ENCODE measurements around the gene TENM3.

Gene TENM3

GRCh38 chr4:182206266-182206665, 36.9 kb upstream of the TENM3 start:
- no peaks in the 10 kb centered on the region for H3K9me2 ChIP-seq (replicated peaks; ENCODE audit: insufficient read depth, low read length)
- no peaks in the 10 kb centered on the region for H3K79me2 ChIP-seq (ENCODE audit: low read length)
- no peaks in the 10 kb centered on the region for H3K9me3 ChIP-seq (replicated peaks; ENCODE audit: insufficient read depth, low read length)
- H3F3A ChIP-seq (ENCODE audit: insufficient read depth, low read length), result no peaks in the 10 kb centered on the region
- H3K4me2 ChIP-seq (ENCODE audit: low read depth, low read length), result no peak overlapping the region
- DNase-seq, result no peak
- H3K4me3 ChIP-seq (ENCODE audit: low read length), result no peak overlapping the region
- no peak overlapping the region for H3K27ac ChIP-seq (ENCODE audit: low read length)
- no peak overlapping the region for H3K9ac ChIP-seq (ENCODE audit: low read length)
- TF ChIP-seq CTCF (IDR thresholded peaks at IDR 0.05; ENCODE audit: low read length) (no peak), EZH2phosphoT487 (IDR thresholded peaks at IDR 0.05; ENCODE audit: low read length) (no peak), EZH2 (optimal IDR thresholded peaks at IDR 0.05; ENCODE audit: low read depth, low read length) (no peak)
- no peaks in the 10 kb centered on the region for H3K4me1 ChIP-seq (ENCODE audit: low read length)
- no peak overlapping the region for H2AFZ ChIP-seq (ENCODE audit: low read length)
- no peaks in the 10 kb centered on the region for H3K27me3 ChIP-seq (replicated peaks; ENCODE audit: insufficient read depth, low read length)
- H4K20me1 ChIP-seq (ENCODE audit: insufficient read depth, low read length), result no peaks in the 10 kb centered on the region
- no peaks in the 10 kb centered on the region for H3K36me3 ChIP-seq (replicated peaks; ENCODE audit: insufficient read depth, low read length)

DNA sequence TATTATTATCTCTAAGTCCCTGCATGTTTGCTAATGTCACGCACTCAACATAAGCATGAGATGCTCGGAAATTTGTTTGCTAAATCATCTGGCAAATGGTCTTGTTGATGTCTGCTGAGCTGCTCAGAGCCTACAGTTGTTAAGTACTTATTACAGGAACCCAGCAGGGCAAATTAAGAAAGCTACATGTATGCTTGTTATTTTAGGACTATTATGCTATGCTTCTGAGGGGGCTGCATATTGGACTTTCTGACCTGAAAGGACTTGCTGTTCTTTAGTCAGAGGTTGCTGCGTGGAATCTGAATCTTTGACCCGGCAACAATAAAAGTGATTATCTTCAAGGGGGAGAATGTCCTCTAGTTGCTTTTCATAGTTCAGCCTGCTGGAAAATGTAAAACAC, 36.3 kb upstream of the TENM3 start:
- H3K4me1 ChIP-seq (ENCODE audit: low read length), result no peaks in the 10 kb centered on the region
- no peaks in the 10 kb centered on the region for H3K36me3 ChIP-seq (replicated peaks; ENCODE audit: insufficient read depth, low read length)
- no peaks in the 10 kb centered on the region for H3K9me3 ChIP-seq (replicated peaks; ENCODE audit: insufficient read depth, low read length)
- no peak overlapping the region for H3K27ac ChIP-seq (ENCODE audit: low read length)
- H3K4me3 ChIP-seq (ENCODE audit: low read length), result no peak overlapping the region
- no peaks in the 10 kb centered on the region for H3K27me3 ChIP-seq (replicated peaks; ENCODE audit: insufficient read depth, low read length)
- DNase-seq, result no peak
- no peaks in the 10 kb centered on the region for H3K79me2 ChIP-seq (ENCODE audit: low read length)
- H3F3A ChIP-seq (ENCODE audit: insufficient read depth, low read length), result no peaks in the 10 kb centered on the region
- H3K9me2 ChIP-seq (replicated peaks; ENCODE audit: insufficient read depth, low read length), result no peaks in the 10 kb centered on the region
- no peak overlapping the region for H2AFZ ChIP-seq (ENCODE audit: low read length)
- H4K20me1 ChIP-seq (ENCODE audit: insufficient read depth, low read length), result no peaks in the 10 kb centered on the region
- TF ChIP-seq EZH2phosphoT487 (IDR thresholded peaks at IDR 0.05; ENCODE audit: low read length), result no peak
- TF ChIP-seq CTCF (IDR thresholded peaks at IDR 0.05; ENCODE audit: low read length), result no peak
- no peak for TF ChIP-seq EZH2 (optimal IDR thresholded peaks at IDR 0.05; ENCODE audit: low read depth, low read length)
- H3K4me2 ChIP-seq (ENCODE audit: low read depth, low read length), result no peak overlapping the region
- no peak overlapping the region for H3K9ac ChIP-seq (ENCODE audit: low read length)

DNA sequence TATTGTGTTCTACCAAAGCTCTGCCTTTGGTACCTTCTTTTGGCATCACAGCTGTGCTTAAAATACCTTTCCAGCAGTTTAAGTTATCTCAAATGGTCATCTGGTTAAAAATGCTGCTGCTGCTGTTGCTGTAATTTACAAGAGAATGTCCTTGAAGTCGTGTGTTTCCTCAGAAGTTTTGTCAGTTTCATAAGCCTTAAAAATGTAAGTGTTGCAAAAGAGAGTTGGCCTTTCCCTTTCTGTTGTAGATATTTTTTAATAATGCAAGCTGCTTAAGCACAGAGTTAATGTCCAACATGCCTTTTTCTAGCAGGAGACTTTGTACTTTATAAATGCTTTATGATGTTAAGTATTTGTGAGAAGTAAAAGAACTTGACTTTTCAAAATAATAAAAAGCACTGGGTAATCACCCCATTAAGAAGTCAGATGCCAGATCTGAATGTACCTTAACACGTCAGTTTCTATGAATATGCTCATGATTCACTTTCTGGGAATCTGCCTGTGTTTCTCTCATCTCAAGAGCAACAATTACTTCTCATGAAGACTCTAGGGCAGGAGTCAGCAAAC, 35.3 kb upstream of the TENM3 start:
- Histone ChIP-seq H3K27ac (ENCODE audit: low read length) (no peak overlapping the region), H2AFZ (ENCODE audit: low read length) (no peak overlapping the region), H3K9me2 (replicated peaks; ENCODE audit: insufficient read depth, low read length) (no peaks in the 10 kb centered on the region), H3K9me3 (replicated peaks; ENCODE audit: insufficient read depth, low read length) (no peaks in the 10 kb centered on the region), H3K27me3 (replicated peaks; ENCODE audit: insufficient read depth, low read length) (no peaks in the 10 kb centered on the region), H3F3A (ENCODE audit: insufficient read depth, low read length) (no peaks in the 10 kb centered on the region), H3K4me2 (ENCODE audit: low read depth, low read length) (no peak overlapping the region), H3K36me3 (replicated peaks; ENCODE audit: insufficient read depth, low read length) (no peaks in the 10 kb centered on the region), H4K20me1 (ENCODE audit: insufficient read depth, low read length) (no peaks in the 10 kb centered on the region), H3K4me3 (ENCODE audit: low read length) (no peak overlapping the region), H3K9ac (ENCODE audit: low read length) (no peak overlapping the region), H3K4me1 (ENCODE audit: low read length) (no peaks in the 10 kb centered on the region), H3K79me2 (ENCODE audit: low read length) (no peaks in the 10 kb centered on the region)
- DNase-seq, result no peak
- no peak for TF ChIP-seq EZH2phosphoT487 (IDR thresholded peaks at IDR 0.05; ENCODE audit: low read length)
- TF ChIP-seq EZH2 (optimal IDR thresholded peaks at IDR 0.05; ENCODE audit: low read depth, low read length), result no peak
- TF ChIP-seq CTCF (IDR thresholded peaks at IDR 0.05; ENCODE audit: low read length), result no peak

Measured in MM.1S (cell line).